Ramos (cell line): ENCODE measurements around the gene SLC6A12.
"Not testable (repeated sequence)": the region's sequence is repeated elsewhere in the genome, so short reads cannot be mapped to it uniquely, and the experiment has no call there.

Source experiments
- in situ Hi-C: fragments of 300-500 bp; cut with MboI; formaldehyde crosslinking; loops from one replicate; pipeline ENCODE4 v1.14.3; 2022; ENCODE audit warnings: low sequenced_read_pairs; ENCODE audit not compliant: unreplicated experiment

Gene SLC6A12

GRCh38 chr12:202081-202731 lies 11.8 kb downstream of the SLC6A12 start:
- in situ Hi-C loops, result no loop called here

- in situ Hi-C loops, result no loop called here
These were observed 12.6 kb downstream of the SLC6A12 start for GRCh38 chr12:201361-201760.

- in situ Hi-C loops, result no loop called here
These were observed 15.3 kb downstream of the SLC6A12 start for GRCh38 chr12:198705-199104.

- in situ Hi-C loops, result no loop called here
These were observed 15.9 kb downstream of the SLC6A12 start for GRCh38 chr12:197911-198695.

- in situ Hi-C loops, result no loop called here
These were observed 16.6 kb downstream of the SLC6A12 start for GRCh38 chr12:197347-197746.

GRCh38 chr12:196436-196835 lies 17.5 kb downstream of the SLC6A12 start:
- in situ Hi-C loops, result no loop called here

- in situ Hi-C loops, result no loop called here
These were observed 18.0 kb downstream of the SLC6A12 start for GRCh38 chr12:195951-196350.

- in situ Hi-C loops, result no loop called here
These were observed 18.8 kb downstream of the SLC6A12 start for GRCh38 chr12:195156-195555.

GRCh38 chr12:194276-194675 lies 19.7 kb downstream of the SLC6A12 start:
- in situ Hi-C loops, result no loop called here

GRCh38 chr12:193261-193660 lies 20.7 kb downstream of the SLC6A12 start:
- in situ Hi-C loops, result no loop called here

- in situ Hi-C loops, result no loop called here
These were observed 22.4 kb downstream of the SLC6A12 start for GRCh38 chr12:191541-191940.

- in situ Hi-C loops, result no loop called here
These were observed 23.1 kb downstream of the SLC6A12 start for GRCh38 chr12:190881-191280.

GRCh38 chr12:189622-189962 lies 24.4 kb downstream of the SLC6A12 start:
- in situ Hi-C loops, result no loop called here

- in situ Hi-C loops, result no loop called here
These were observed 24.9 kb downstream of the SLC6A12 start for GRCh38 chr12:188910-189621.

- in situ Hi-C loops, result not testable (repeated sequence)
These were observed 25.7 kb downstream of the SLC6A12 start for GRCh38 chr12:187986-188909.

GRCh38 chr12:186006-186625 lies 27.8 kb downstream of the SLC6A12 start:
- in situ Hi-C loops, result no loop called here

GRCh38 chr12:185576-185955 lies 28.4 kb downstream of the SLC6A12 start:
- in situ Hi-C loops, result no loop called here

- in situ Hi-C loops, result no loop called here
These were observed 29.0 kb downstream of the SLC6A12 start for GRCh38 chr12:184811-185575.

- in situ Hi-C loops, result no loop called here
These were observed 31.5 kb downstream of the SLC6A12 start for GRCh38 chr12:182381-182892.
